Sigmoid colon (tissue), 4 donors: ENCODE results near the gene PIKFYVE.

ENCODE experiments used
- EP300 ChIP-seq, 4 donors: sonication (generic); formaldehyde crosslinking; IDR thresholded peaks; one replicate each; pipeline ENCODE4 v1.6.1; 2017; ENCODE audit warnings: antibody characterized with exemption in 4 of 4
- POLR2A ChIP-seq, 2 donors: fragments of 450-650 bp; IDR thresholded peaks; one replicate each; pipeline ENCODE4 v1.6.1; 2016; ENCODE audit warnings: antibody characterized with exemption in 2 of 2, mild to moderate bottlenecking in 2 of 2, moderate library complexity in 2 of 2
- POLR2AphosphoS5 ChIP-seq, 4 donors: sonication (generic); formaldehyde crosslinking; IDR thresholded peaks; one replicate each; pipeline ENCODE4 v1.6.1; 2017; ENCODE audit warnings: antibody characterized with exemption in 4 of 4
- TF ChIP-seq, protein P1 (sequence below), 4 experiments: fragments of 450-650 bp in 3 of 4; fragments of 200-600 bp in 1 of 4; IDR thresholded peaks; one replicate each; pipeline ENCODE4 v1.5.1; 2016 to 2019; ENCODE audit warnings: antibody characterized with exemption in 4 of 4, mild to moderate bottlenecking in 3 of 4, moderate library complexity in 2 of 4

DNA sequence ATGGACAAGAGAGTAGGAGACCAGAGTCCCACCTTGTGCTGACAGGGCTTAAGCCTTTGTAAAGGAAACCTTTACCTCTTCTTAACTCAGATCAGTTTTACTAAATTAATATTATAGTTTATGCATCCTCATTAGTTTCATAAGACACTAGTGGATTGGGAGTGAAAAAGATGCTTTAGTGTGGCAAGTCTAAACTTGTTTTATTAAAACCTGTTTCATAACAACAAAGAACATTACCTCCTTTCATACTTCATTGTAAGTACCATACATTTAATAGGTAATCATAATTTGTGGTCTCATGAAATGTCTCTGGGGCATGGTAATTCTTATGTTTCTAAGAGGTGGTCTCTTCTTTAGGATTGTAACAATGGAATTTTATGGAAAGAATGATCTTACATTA, 63.4 kb downstream of the PIKFYVE start:
- no peak for TF ChIP-seq POLR2A (IDR thresholded peaks at IDR 0.05)
- TF ChIP-seq, protein P1, sequence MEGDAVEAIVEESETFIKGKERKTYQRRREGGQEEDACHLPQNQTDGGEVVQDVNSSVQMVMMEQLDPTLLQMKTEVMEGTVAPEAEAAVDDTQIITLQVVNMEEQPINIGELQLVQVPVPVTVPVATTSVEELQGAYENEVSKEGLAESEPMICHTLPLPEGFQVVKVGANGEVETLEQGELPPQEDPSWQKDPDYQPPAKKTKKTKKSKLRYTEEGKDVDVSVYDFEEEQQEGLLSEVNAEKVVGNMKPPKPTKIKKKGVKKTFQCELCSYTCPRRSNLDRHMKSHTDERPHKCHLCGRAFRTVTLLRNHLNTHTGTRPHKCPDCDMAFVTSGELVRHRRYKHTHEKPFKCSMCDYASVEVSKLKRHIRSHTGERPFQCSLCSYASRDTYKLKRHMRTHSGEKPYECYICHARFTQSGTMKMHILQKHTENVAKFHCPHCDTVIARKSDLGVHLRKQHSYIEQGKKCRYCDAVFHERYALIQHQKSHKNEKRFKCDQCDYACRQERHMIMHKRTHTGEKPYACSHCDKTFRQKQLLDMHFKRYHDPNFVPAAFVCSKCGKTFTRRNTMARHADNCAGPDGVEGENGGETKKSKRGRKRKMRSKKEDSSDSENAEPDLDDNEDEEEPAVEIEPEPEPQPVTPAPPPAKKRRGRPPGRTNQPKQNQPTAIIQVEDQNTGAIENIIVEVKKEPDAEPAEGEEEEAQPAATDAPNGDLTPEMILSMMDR (IDR thresholded peaks at IDR 0.05), result no peak
- no peak for TF ChIP-seq POLR2AphosphoS5 (IDR thresholded peaks at IDR 0.05)
- no peak for TF ChIP-seq EP300 (IDR thresholded peaks at IDR 0.05)
